GM10266 (cell line): ENCODE measurements around the gene RFX5.
A peak's percentile ranks its signal among the peaks of the same experiment; 100 is the strongest.
"Not testable (repeated sequence)": the region's sequence is repeated elsewhere in the genome, so short reads cannot be mapped to it uniquely, and the experiment has no call there.

Experiments used
- DNase-seq: peaks from one replicate; pipeline ENCODE4 v3.0.0; 2012; ENCODE audit errors: extremely low spot score
- TF ChIP-seq, protein P1 (sequence below): IDR thresholded peaks from 2 replicates; pipeline ENCODE4 v1.5.1; 2012; ENCODE audit warnings: mild to moderate bottlenecking, low read depth; ENCODE audit not compliant: control insufficient read depth, insufficient read depth; ENCODE audit errors: missing control alignments

RFX5 gene

DNA sequence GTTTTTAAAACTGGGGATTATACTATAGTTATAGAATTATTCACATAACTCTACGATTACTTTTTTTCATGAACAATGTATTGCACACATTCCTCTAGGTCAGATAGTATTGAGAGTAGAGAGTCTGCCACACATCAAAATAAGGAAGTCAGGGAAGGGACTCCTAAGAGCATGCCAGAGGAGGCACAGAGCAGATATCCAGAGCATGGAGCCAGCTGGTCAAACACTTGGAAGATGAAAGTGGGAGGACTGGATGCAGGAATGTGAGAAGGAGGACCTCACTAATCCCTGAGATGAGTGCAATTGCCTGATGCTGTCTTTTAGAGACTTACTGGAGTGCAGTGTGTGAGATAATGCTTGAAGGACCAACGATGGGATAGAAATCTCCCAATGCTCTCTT, 9.6 kb upstream of the RFX5 start:
- no peak for DNase-seq

GRCh38 chr1:151352021-151352718, 5.1 kb upstream of the RFX5 start:
- DNase-seq = no peak
- TF ChIP-seq, protein P1, sequence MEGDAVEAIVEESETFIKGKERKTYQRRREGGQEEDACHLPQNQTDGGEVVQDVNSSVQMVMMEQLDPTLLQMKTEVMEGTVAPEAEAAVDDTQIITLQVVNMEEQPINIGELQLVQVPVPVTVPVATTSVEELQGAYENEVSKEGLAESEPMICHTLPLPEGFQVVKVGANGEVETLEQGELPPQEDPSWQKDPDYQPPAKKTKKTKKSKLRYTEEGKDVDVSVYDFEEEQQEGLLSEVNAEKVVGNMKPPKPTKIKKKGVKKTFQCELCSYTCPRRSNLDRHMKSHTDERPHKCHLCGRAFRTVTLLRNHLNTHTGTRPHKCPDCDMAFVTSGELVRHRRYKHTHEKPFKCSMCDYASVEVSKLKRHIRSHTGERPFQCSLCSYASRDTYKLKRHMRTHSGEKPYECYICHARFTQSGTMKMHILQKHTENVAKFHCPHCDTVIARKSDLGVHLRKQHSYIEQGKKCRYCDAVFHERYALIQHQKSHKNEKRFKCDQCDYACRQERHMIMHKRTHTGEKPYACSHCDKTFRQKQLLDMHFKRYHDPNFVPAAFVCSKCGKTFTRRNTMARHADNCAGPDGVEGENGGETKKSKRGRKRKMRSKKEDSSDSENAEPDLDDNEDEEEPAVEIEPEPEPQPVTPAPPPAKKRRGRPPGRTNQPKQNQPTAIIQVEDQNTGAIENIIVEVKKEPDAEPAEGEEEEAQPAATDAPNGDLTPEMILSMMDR = no peak

More for the DNA sequence above, 9.6 kb upstream of the RFX5 start:
- TF ChIP-seq, protein P1 = no peak

DNA sequence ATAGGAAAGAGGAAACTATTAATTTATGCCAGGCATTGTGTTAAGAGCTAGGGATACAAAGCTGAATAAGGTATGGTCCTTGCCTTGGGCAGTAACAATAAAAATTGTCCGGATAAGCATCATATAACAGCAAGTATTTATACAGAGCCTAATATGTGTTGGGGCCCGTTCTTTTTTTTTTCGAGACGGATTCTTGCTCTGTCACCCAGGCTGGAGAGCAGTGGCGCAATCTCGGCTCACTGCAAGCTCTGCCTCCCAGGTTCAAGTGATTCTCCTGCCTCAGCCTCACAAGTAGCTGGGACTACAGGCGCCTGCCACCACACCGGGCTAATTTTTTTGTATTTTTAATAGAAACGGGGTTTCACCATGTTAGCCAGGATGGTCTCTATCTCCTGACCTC, 3.3 kb upstream of the RFX5 start:
- DNase-seq = not testable (repeated sequence)

DNA sequence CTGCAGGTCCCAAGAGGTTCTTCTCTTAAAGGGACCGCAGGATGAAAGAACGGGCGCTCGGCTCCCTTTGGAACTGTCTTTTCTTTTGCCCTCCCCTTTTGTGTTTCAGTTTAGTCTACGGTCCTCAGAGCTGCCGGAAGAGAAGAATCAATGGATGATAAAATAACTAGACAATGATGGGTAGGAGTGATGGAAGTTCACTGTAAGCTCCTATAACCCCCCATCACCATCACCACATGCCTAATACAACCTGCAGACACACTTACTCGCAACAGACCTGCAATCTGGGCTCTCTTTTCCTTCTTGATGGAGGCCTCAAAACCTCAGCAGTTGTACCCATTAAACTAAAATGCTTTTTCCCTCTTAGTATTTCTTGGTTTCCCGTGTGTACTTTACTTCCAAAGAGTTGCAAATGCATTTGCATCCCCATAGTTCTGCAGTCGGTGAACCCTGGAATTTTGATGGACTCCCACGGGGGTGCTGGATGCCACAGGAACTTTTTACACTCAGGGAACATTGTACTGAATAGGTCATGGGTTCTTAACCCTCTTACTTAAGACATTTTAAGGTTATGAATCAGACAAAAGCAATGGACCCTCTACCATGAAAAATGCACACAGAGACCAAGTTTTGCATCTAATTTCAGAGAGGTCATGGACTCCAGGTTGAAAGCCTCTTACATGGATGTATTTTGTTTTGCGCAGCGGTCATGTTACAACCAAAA, 633 bp upstream of the RFX5 start:
- no peak for DNase-seq
- TF ChIP-seq, protein P1 = no peak

GRCh38 chr1:151346082-151346768, 827 bp downstream of the RFX5 start:
- TF ChIP-seq, protein P1 = peak; percentile 29
- DNase-seq = no peak

DNA sequence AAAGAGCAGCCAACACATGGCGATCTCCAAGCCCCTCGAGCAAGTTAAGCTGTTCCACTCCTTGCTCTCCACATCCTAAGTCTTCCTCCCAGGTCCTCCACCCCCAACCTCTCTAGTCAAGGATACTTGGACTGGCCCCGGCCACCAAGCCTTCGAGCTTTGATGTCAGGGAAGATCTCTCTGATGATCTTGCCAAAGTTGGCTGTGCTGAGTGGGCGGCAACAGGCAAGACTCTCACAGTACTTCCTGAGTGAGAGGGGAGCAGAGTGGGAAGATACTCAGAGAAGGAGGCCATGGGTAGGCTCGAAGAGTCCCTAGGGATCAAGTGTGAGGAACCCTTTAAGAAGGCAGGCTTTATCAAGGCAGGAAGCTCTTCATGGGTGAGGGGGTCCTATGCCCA, 2.8 kb downstream of the RFX5 start:
- TF ChIP-seq, protein P1 = no peak
- DNase-seq = no peak

GRCh38 chr1:151343587-151343986, 3.5 kb downstream of the RFX5 start:
- TF ChIP-seq, protein P1 = no peak
- no peak for DNase-seq
